GM12875 (cell line): ENCODE data around the gene PLAAT5.

Experiments
- H3K4me3 ChIP-seq: one replicate; pipeline ENCODE4 v1.5.1; 2011; ENCODE audit warnings: low read depth, low read length, control low read depth
- TF ChIP-seq, protein P1 (sequence below): IDR thresholded peaks from 2 replicates; pipeline ENCODE4 v1.5.1; 2011; ENCODE audit warnings: low read depth, mild to moderate bottlenecking, control low read depth, inconsistent platforms, low read length, moderate library complexity, borderline replicate concordance; ENCODE audit not compliant: insufficient read depth

The PLAAT5 gene

DNA sequence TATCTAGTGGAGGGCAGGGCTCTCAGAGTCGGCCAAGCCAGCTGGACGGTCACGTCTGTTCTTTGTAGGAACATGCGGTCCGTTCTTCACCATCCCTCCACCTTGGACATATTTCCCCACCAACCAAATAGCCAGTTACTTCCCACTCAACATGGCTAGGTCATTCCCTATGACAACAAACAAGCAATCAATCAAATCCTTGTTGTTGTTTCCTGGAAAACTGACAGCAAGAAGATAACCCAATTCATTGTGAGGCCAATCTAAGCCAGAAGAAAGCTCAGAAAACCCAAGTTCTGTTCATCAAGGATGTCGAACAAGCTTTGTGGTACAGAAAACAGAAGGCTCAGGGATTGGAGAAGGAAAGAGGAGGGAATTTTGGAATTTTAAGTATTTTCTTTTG, 10.9 kb downstream of the PLAAT5 start:
- TF ChIP-seq, protein P1, sequence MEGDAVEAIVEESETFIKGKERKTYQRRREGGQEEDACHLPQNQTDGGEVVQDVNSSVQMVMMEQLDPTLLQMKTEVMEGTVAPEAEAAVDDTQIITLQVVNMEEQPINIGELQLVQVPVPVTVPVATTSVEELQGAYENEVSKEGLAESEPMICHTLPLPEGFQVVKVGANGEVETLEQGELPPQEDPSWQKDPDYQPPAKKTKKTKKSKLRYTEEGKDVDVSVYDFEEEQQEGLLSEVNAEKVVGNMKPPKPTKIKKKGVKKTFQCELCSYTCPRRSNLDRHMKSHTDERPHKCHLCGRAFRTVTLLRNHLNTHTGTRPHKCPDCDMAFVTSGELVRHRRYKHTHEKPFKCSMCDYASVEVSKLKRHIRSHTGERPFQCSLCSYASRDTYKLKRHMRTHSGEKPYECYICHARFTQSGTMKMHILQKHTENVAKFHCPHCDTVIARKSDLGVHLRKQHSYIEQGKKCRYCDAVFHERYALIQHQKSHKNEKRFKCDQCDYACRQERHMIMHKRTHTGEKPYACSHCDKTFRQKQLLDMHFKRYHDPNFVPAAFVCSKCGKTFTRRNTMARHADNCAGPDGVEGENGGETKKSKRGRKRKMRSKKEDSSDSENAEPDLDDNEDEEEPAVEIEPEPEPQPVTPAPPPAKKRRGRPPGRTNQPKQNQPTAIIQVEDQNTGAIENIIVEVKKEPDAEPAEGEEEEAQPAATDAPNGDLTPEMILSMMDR: no peak
- no peak overlapping the region for H3K4me3 ChIP-seq

DNA sequence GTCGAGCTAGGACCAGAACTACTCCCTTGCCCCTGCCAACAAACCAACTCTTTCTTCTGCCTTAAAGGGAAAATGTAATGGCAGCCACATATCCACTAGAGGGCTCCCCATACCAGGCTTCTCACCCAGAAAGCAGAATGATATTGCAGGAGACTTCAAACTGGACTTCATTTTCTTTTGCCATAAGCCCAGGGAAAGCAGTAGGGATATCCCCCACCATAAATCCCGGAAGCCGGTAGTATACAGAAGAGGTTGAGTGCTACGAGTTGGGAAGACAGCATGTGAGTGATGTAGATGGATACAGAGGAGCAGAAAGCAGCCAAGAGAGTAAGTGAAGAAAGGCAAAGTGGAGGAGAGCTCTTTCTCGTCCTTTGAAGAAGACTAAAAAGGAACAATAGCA, 12.1 kb downstream of the PLAAT5 start:
- TF ChIP-seq, protein P1: peak; percentile 72
- H3K4me3 ChIP-seq: no peak overlapping the region

DNA sequence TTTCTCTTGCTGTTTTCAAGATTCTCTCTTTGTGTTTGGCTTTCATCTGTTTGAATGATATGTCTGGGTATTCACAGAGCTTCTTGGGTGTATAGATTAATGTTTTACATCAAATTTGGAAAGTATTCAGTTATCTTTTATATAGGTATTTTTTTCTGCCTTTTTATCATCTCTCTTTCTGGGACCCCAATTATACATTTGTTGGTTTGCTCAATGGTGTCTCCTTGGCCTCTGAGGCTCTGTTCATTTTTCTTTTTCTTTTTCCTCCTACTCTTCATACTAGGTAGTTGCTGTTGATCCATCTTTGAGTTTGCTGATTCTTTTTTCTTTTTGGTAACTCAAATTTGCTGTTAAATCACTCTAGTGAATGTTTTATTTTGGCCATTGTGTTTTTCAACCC, 14.3 kb downstream of the PLAAT5 start:
- TF ChIP-seq, protein P1: no peak

DNA sequence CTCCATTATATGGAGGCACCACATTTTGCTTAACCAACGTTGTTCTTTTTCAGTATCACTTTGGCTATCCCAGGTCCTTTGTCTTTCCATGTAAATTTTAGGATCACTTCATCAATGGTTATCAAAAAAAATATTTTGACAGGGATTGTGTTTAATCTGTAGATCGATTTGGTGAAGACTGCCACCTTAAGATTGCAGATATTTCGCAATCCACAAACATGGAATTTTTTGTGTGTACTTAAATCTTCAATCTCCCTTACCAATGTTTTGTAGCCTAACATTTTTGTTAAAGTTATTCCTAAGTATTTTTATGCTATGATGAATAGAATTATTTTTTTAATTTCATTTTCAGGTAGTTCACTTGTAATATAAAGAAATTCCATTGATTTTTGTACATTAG, 18.6 kb downstream of the PLAAT5 start:
- TF ChIP-seq, protein P1: no peak
- no peak overlapping the region for H3K4me3 ChIP-seq

More for the DNA sequence above, 14.3 kb downstream of the PLAAT5 start:
- H3K4me3 ChIP-seq: no peak overlapping the region

DNA sequence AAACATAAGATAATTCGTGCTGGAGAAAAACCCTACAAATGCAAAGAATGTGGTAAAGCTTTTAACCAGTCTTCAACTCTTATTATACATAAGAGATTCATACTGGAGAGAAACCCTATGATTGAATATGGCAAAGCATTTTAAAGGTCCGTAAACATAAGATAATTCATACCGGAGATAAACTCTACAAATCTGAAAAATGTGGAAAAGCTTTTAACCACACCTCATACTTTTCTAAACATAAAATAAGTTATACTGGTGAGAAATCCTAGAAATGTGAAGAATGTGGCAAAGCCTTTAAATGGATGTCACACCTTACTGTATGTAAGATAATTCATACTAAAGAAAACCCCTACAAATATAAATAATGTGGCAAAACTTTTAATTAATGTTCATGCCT, 20.7 kb downstream of the PLAAT5 start:
- H3K4me3 ChIP-seq: no peak overlapping the region
- TF ChIP-seq, protein P1: no peak

DNA sequence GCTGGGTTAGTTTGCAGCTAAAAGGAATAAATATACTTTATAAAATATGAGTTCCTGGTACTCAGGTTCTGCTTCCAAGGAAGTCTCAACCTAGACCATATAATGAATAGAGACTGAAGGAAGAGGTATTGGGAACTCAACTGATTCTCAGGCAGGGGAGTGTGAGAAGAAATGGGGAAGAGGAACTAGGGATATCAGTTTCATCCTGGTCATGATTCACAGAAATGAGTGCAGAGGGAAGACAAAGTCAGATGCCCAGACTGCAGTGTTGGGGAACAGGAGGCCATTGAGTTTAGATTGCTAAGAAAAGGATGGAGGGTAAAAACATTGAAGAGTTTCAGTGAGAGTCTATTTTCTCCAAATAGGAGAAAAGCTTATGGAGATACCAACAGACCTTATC, 28.8 kb downstream of the PLAAT5 start:
- TF ChIP-seq, protein P1: no peak
- no peak overlapping the region for H3K4me3 ChIP-seq

DNA sequence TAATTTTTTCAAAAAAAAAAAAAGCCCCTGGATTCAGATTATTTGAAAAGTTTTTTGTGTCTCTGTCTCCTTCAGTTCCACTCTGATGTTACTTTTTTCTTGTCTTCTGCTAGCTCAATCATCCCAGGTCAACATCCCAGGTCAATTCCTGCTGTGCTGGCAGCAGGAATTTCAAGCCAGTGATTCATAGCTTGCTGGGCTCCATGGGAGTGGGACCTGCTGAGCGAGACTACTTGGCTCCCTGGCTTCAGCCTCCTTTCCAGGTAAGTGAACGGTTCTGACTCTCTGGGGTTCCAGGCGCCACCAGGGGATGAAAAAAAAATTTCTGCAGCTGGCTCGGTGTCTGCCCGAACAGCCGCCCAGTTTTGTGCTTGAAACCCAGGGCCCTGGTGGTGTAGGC, 31.4 kb downstream of the PLAAT5 start:
- no peak overlapping the region for H3K4me3 ChIP-seq
- TF ChIP-seq, protein P1: no peak
